ENCODE data around the gene RBMS1.

RBMS1 gene

DNA sequence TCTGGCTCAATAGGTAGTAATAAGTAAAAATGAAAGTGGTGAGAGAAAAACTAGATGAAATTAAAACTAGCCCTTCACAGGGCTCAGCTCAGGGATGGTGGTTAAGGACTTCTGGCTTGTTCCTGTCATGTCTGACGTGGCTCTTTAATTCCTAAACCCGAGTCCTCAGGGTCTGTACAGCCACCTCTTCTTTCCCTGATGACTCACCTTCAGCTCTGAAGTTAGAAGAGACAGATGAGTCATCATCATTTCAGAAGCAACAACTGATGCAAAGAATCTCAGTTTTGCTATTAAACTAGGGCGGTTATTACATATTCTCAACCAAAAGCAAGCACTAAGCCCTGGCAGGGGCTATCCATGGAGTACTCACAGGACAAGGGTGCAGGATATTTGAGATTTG lies 269.5 kb downstream of the RBMS1 start:
- no peak for DNase-seq (ENCODE audit: low read depth in 2 of 2)

- no peak for DNase-seq (ENCODE audit: low read depth in 2 of 2)
These were observed 270.0 kb downstream of the RBMS1 start for GRCh38 chr2:160223560-160223959.

DNA sequence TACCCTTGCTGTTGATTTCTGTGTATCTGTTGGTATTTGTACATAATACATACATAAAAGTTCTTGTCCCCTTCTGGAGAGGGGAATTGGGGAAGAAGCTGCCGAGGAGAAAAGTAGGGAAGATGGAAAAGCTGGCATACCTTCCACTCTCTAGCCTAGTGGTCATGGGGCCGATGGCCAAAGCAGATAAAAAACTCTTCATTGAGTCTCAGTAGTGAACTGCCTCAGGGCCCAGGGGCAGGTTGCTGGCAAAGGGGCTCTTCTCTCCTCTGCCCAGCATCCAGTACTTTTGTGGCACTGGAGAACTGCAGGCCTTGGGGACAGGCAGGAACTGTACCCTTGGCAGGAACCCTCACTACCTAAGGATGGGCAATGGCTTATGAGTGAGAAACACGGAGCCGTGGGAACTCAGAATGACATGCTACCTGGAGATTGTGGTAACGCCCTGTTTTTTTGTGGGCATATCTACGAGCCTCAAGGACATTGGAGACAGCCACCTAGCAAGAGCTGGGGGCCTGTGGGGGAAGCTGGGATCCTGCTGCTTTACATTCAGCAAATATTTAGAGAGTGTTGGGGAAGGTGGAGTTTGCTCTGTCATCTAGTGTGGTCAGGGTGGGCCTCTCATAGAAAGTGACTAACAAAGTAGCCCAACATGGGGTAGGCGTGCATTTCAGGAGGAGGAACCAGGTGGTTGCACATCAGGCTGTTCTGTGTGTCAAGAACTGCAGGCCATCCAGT lies 270.9 kb downstream of the RBMS1 start:
- no peak for DNase-seq (ENCODE audit: low read depth in 2 of 2)
